Astrocyte (in vitro differentiated cells and primary cell): ENCODE results near the gene VCL.

ENCODE experiments used
- CTCF ChIP-seq: IDR thresholded peaks from 2 replicates; pipeline ENCODE4 v1.5.1; 2011; ENCODE audit warnings: low read depth, mild to moderate bottlenecking, inconsistent platforms, low read length, moderate library complexity; ENCODE audit not compliant: insufficient read depth
- EZH2 ChIP-seq: IDR thresholded peaks from 2 replicates; pipeline ENCODE4 v1.6.1; 2012; ENCODE audit warnings: mild to moderate bottlenecking, low read length, inconsistent platforms; ENCODE audit not compliant: insufficient read depth

- TF ChIP-seq CTCF, result no peak
- TF ChIP-seq EZH2, result no peak
These were observed 111.5 kb downstream of the VCL start for GRCh38 chr10:74109452-74109851.
